GM19193 (cell line): Measurements from ENCODE around the gene BBS9.

Source experiments
- POLR2A ChIP-seq: IDR thresholded peaks from 4 replicates; pipeline ENCODE4 v1.6.1; 2011; ENCODE audit not compliant: insufficient read depth, insufficient read length; ENCODE audit errors: extremely low read depth

Gene BBS9

GRCh38 chr7:33109758-33110238, 19.6 kb upstream of the BBS9 start:
- TF ChIP-seq POLR2A: no peak

- TF ChIP-seq POLR2A: no peak
Measured at GRCh38 chr7:33111614-33112013, 17.8 kb upstream of the BBS9 start.

- TF ChIP-seq POLR2A: no peak
Measured at GRCh38 chr7:33114976-33115375, 14.4 kb upstream of the BBS9 start.

- TF ChIP-seq POLR2A: no peak
Measured at GRCh38 chr7:33118383-33118782, 11.0 kb upstream of the BBS9 start.

GRCh38 chr7:33127085-33127484, 2.3 kb upstream of the BBS9 start:
- no peak for TF ChIP-seq POLR2A

- TF ChIP-seq POLR2A: no peak
Measured at GRCh38 chr7:33128631-33128989, 754 bp upstream of the BBS9 start.

GRCh38 chr7:33129806-33130153, 416 bp downstream of the BBS9 start:
- no peak for TF ChIP-seq POLR2A

GRCh38 chr7:33130184-33130583, 820 bp downstream of the BBS9 start:
- TF ChIP-seq POLR2A: no peak

GRCh38 chr7:33137103-33137502, 7.7 kb downstream of the BBS9 start:
- TF ChIP-seq POLR2A: no peak

- TF ChIP-seq POLR2A: no peak
Measured at GRCh38 chr7:33142585-33142984, 13.2 kb downstream of the BBS9 start.

GRCh38 chr7:33143996-33144718, 14.8 kb downstream of the BBS9 start:
- TF ChIP-seq POLR2A: no peak

GRCh38 chr7:33145156-33145555, 15.8 kb downstream of the BBS9 start:
- TF ChIP-seq POLR2A: no peak

- no peak for TF ChIP-seq POLR2A
Measured at GRCh38 chr7:33152087-33152486, 22.7 kb downstream of the BBS9 start.

GRCh38 chr7:33155811-33156210, 26.4 kb downstream of the BBS9 start:
- no peak for TF ChIP-seq POLR2A

- no peak for TF ChIP-seq POLR2A
Measured at GRCh38 chr7:33156441-33156840, 27.1 kb downstream of the BBS9 start.

- no peak for TF ChIP-seq POLR2A
Measured at GRCh38 chr7:33157311-33157710, 27.9 kb downstream of the BBS9 start.

- no peak for TF ChIP-seq POLR2A
Measured at GRCh38 chr7:33157781-33158180, 28.4 kb downstream of the BBS9 start.
